Natural killer cell (primary cell): ENCODE data around the gene PSMG1. TPM values are rescaled to one million over a fixed set of nuclear protein-coding genes. Genes with fewer than 3 reads are reported as not detected.
A peak's percentile ranks its signal among the peaks of the same experiment; 100 is the strongest.

Experiments used
- ATAC-seq, 3 donors: fragments of 150-1000 bp in 2 of 3; fragments of 200-7000 bp in 1 of 3; cut with Tn5 transposase; 1 replicate in 1 of 3; 2 replicates in 2 of 3; pipeline ENCODE4 v1.10.0; 2021; ENCODE audit warnings: mild to moderate bottlenecking in 2 of 3, moderate library complexity in 2 of 3
- DNase-seq, 2 donors: peaks; one replicate each; pipeline versions ENCODE4 v3.0.0 to v3.0.0-alpha.2; 2013 to 2021; ENCODE audit warnings: mixed read lengths in 1 of 2
- H3K27ac ChIP-seq: one replicate; pipeline ENCODE4 v1.5.1; 2013; ENCODE audit warnings: mild to moderate bottlenecking, low read length
- H3K27me3 ChIP-seq: one replicate; pipeline ENCODE4 v1.6.1; 2013; ENCODE audit warnings: low read length; ENCODE audit not compliant: control insufficient read depth, insufficient read depth
- H3K36me3 ChIP-seq: one replicate; pipeline ENCODE4 v1.6.1; 2013; ENCODE audit warnings: low read length; ENCODE audit not compliant: control insufficient read depth, insufficient read depth
- H3K4me1 ChIP-seq: one replicate; pipeline ENCODE4 v1.6.1; 2013; ENCODE audit warnings: low read length; ENCODE audit not compliant: control insufficient read depth, insufficient read depth
- H3K4me3 ChIP-seq: one replicate; pipeline ENCODE4 v1.5.1; 2013; ENCODE audit warnings: low read length
- H3K9me3 ChIP-seq: one replicate; pipeline ENCODE4 v1.6.1; 2013; ENCODE audit warnings: low read length; ENCODE audit not compliant: control insufficient read depth, insufficient read depth
- H3K27ac Mint-ChIP-seq, 2 donors: one replicate each; pipeline ENCODE4 v1.8.0; 2022; ENCODE audit warnings: mild to moderate bottlenecking in 2 of 2, mixed read lengths in 2 of 2, moderate library complexity in 1 of 2
- H3K27me3 Mint-ChIP-seq, 2 donors: one replicate each; pipeline ENCODE4 v1.8.0; 2022; ENCODE audit warnings: low read depth in 2 of 2, mixed read lengths in 2 of 2
- H3K36me3 Mint-ChIP-seq: one replicate; pipeline ENCODE4 v1.8.0; 2022; ENCODE audit warnings: mixed read lengths
- H3K4me1 Mint-ChIP-seq, 2 donors: one replicate each; pipeline ENCODE4 v1.8.0; 2022; ENCODE audit warnings: mixed read lengths in 2 of 2
- H3K4me3 Mint-ChIP-seq: one replicate; pipeline ENCODE4 v1.8.0; 2022; ENCODE audit warnings: mild to moderate bottlenecking, moderate library complexity, mixed read lengths
- H3K9me3 Mint-ChIP-seq, 2 donors: one replicate each; pipeline ENCODE4 v1.8.0; 2022; ENCODE audit warnings: mixed read lengths in 2 of 2
- WGBS: methylation state at CpG from one replicate; pipeline ENCODE4 v1.1.7; 2013; ENCODE audit warnings: missing lambda C conversion rate; ENCODE audit not compliant: insufficient coverage; 5-methylcytosine and 5-hydroxymethylcytosine counted together
- intact Hi-C: fragments of 100-400 bp; cut with micrococcal nuclease; formaldehyde crosslinking; loops from one replicate; pipeline ENCODE4 v1.14.2; 2022
- total RNA-seq, 4 donors: library from RNA; stranded (reverse); fragments of 120-200 nt in 1 of 4; gene quantifications; one replicate each; pipeline versions ENCODE4 v1.2.3 to v1.2.4, GENCODE V29; 2013 to 2022
- TF ChIP-seq, protein P1 (sequence below): fragments of 200-600 bp; IDR thresholded peaks from one replicate; pipeline ENCODE4 v1.8.0; 2022; ENCODE audit warnings: antibody characterized with exemption

Gene PSMG1
- total RNA-seq, 3 donors from 2014 or later (not counting 1 experiment from before 2014, with no cell fraction given): 11.3 to 12.1 (median 12.0) TPM

DNA sequence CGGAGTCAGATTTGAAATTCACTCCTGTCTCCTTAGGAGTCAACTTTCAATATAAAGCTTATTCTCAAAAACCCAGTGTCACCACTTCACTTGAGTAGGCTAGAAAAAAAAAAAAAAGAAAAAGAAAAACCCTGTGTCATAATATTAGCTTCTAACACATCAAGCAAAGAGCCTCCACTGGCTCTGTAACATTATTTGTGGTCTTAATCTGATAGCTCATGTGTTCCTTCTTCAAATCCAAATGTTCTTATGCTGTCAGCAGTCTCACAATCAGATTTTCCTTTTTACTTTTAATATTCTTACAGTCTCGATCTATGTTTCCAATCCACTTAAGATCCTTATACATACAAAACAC lies 26.1 kb upstream of the PSMG1 start:
- TF ChIP-seq, protein P1, sequence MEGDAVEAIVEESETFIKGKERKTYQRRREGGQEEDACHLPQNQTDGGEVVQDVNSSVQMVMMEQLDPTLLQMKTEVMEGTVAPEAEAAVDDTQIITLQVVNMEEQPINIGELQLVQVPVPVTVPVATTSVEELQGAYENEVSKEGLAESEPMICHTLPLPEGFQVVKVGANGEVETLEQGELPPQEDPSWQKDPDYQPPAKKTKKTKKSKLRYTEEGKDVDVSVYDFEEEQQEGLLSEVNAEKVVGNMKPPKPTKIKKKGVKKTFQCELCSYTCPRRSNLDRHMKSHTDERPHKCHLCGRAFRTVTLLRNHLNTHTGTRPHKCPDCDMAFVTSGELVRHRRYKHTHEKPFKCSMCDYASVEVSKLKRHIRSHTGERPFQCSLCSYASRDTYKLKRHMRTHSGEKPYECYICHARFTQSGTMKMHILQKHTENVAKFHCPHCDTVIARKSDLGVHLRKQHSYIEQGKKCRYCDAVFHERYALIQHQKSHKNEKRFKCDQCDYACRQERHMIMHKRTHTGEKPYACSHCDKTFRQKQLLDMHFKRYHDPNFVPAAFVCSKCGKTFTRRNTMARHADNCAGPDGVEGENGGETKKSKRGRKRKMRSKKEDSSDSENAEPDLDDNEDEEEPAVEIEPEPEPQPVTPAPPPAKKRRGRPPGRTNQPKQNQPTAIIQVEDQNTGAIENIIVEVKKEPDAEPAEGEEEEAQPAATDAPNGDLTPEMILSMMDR: no peak
- Histone ChIP-seq H3K27ac (no peak overlapping the region), H3K27me3 (no peaks in the 10 kb centered on the region), H3K36me3 (peaks cover 75% of the 10 kb centered on the region), H3K4me1 (no peaks in the 10 kb centered on the region), H3K9me3 (no peaks in the 10 kb centered on the region), H3K4me3 (no peak overlapping the region)
- H3K36me3 Mint-ChIP-seq: peaks cover 18% of the 10 kb centered on the region
- DNase-seq: no peak
- H3K4me1 Mint-ChIP-seq: peaks cover 0 to 5% of the 10 kb centered on the region in 2 donors
- no peak overlapping the region for H3K4me3 Mint-ChIP-seq
- H3K9me3 Mint-ChIP-seq: no peaks in the 10 kb centered on the region
- H3K27me3 Mint-ChIP-seq: no peaks in the 10 kb centered on the region
- intact Hi-C loops: no loop called here
- WGBS: 100% methylated on average over 1 of the region's 2 CpGs
- peak overlapping the region; percentile 50 to 53 for H3K27ac Mint-ChIP-seq
- no peak for ATAC-seq

GRCh38 chr21:39208624-39209333 lies 25.5 kb upstream of the PSMG1 start:
- no peak for ATAC-seq
- no peak overlapping the region for H3K4me3 Mint-ChIP-seq

DNA sequence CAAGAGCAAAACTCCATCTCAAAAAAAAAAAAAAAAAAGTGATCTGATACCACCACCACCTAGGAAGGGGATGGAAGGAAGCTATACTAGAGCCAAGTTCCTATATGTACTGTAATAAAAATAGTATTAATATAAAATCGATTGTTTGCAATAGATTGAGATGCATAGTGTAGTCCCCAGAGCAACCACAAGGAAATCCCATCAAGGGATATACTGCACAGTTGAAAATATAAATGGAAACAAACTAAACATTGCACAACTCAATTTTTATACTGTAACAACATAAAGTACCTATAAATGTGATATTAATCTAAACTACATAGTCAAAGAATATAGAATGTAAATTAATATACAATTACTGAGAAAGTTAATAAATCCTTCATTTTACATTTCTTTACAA lies 20.9 kb upstream of the PSMG1 start:
- no peaks in the 10 kb centered on the region for H3K27me3 Mint-ChIP-seq
- H3K36me3 ChIP-seq: peaks cover 76% of the 10 kb centered on the region
- 100% methylated on average over 1 of the region's 1 CpG for WGBS
- ATAC-seq (no peak), DNase-seq (no peak)
- no peaks in the 10 kb centered on the region for H3K9me3 Mint-ChIP-seq
- TF ChIP-seq, protein P1: no peak
- H3K27me3 ChIP-seq: no peaks in the 10 kb centered on the region
- H3K27ac ChIP-seq: no peak overlapping the region
- no peaks in the 10 kb centered on the region for H3K4me1 ChIP-seq
- intact Hi-C loops: loop anchor here (2.0 kb wide), 1 partner anchor 185 kb away; no protein-coding TSS in a partner anchor
- no peak overlapping the region for H3K4me3 ChIP-seq
- H3K36me3 Mint-ChIP-seq: peaks cover 12% of the 10 kb centered on the region
- no peaks in the 10 kb centered on the region for H3K4me1 Mint-ChIP-seq
- H3K27ac Mint-ChIP-seq: no peak overlapping the region
- no peaks in the 10 kb centered on the region for H3K9me3 ChIP-seq
- no peak overlapping the region for H3K4me3 Mint-ChIP-seq

More at GRCh38 chr21:39208624-39209333, 25.5 kb upstream of the PSMG1 start:
- Mint-ChIP-seq H3K36me3 (peaks cover 18% of the 10 kb centered on the region), H3K9me3 (no peaks in the 10 kb centered on the region), H3K27ac (peak overlapping the region; percentile 50 to 53), H3K4me1 (peaks cover 0 to 5% of the 10 kb centered on the region in 2 donors), H3K27me3 (no peaks in the 10 kb centered on the region)
- Histone ChIP-seq H3K36me3 (peaks cover 74% of the 10 kb centered on the region), H3K4me1 (no peaks in the 10 kb centered on the region), H3K9me3 (no peaks in the 10 kb centered on the region), H3K27me3 (no peaks in the 10 kb centered on the region), H3K27ac (no peak overlapping the region), H3K4me3 (no peak overlapping the region)
- intact Hi-C loops: no loop called here
- TF ChIP-seq, protein P1: no peak
- peak in 1 of 2 donors; percentile 21 for DNase-seq
- 96% methylated on average over 6 of the region's 6 CpGs for WGBS

- TF ChIP-seq, protein P1: no peak
- 91% methylated on average over 2 of the region's 2 CpGs for WGBS
Observed at GRCh38 chr21:39198800-39199199, 15.5 kb upstream of the PSMG1 start.

More at GRCh38 chr21:39198800-39199199, 15.5 kb upstream of the PSMG1 start:
- H3K27me3 Mint-ChIP-seq: no peaks in the 10 kb centered on the region
- H3K27ac Mint-ChIP-seq: no peak overlapping the region
- no peaks in the 10 kb centered on the region for H3K9me3 ChIP-seq
- no peak overlapping the region for H3K4me3 Mint-ChIP-seq
- peaks cover 70% of the 10 kb centered on the region for H3K36me3 ChIP-seq
- intact Hi-C loops: no loop called here
- peaks cover 19% of the 10 kb centered on the region for H3K36me3 Mint-ChIP-seq
- ATAC-seq (no peak), DNase-seq (no peak)
- no peaks in the 10 kb centered on the region for H3K9me3 Mint-ChIP-seq
- H3K4me1 Mint-ChIP-seq: peaks cover 23 to 27% of the 10 kb centered on the region in 2 donors
- H3K27ac ChIP-seq: no peak overlapping the region
- H3K27me3 ChIP-seq: no peaks in the 10 kb centered on the region
- H3K4me1 ChIP-seq: no peaks in the 10 kb centered on the region
- H3K4me3 ChIP-seq: no peak overlapping the region
